ENCODE data around the gene BEAN1. TPM values are rescaled to one million over a fixed set of nuclear protein-coding genes. Genes with fewer than 3 reads are reported as not detected.

BEAN1 gene
- total and polyA plus RNA-seq, 5 donors from 2014 or later, result 0.07 to 0.17 TPM; not detected in 3

GRCh38 chr16:66508914-66509496 is 81.9 kb downstream of the BEAN1 start:
- no peaks in the 10 kb centered on the region for H3K36me3 Mint-ChIP-seq
- no peak overlapping the region for H3K4me3 Mint-ChIP-seq
- Histone ChIP-seq H3K9me3 (ENCODE audit: control insufficient read depth in 2 of 2, low read length in 2 of 2) (no peaks in the 10 kb centered on the region), H3K4me3 (ENCODE audit: low read depth, low read length) (no peak overlapping the region), H3K27me3 (ENCODE audit: control insufficient read depth, insufficient read depth, low read length) (no peaks in the 10 kb centered on the region), H3K27ac (ENCODE audit: insufficient read depth, low read length, poor library complexity, severe bottlenecking) (no peak overlapping the region), H3K36me3 (ENCODE audit: control insufficient read depth, insufficient read depth, low read length) (no peaks in the 10 kb centered on the region), H3K4me1 (ENCODE audit: control insufficient read depth, insufficient read depth, low read length, poor library complexity, severe bottlenecking) (no peaks in the 10 kb centered on the region)
- H3K27ac Mint-ChIP-seq, result peak overlapping the region in 1 of 3 donors; percentile 12
- ATAC-seq (ENCODE audit: low read depth in 2 of 2), result no peak
- H3K27me3 Mint-ChIP-seq, result no peaks in the 10 kb centered on the region
- DNase-seq, result no peak
- H3K9me3 Mint-ChIP-seq, result no peaks in the 10 kb centered on the region
- peaks cover 5 to 20% (median 10%) of the 10 kb centered on the region in 4 donors for H3K4me1 Mint-ChIP-seq

GRCh38 chr16:66509576-66509975 is 82.5 kb downstream of the BEAN1 start:
- Mint-ChIP-seq H3K36me3 (no peaks in the 10 kb centered on the region), H3K9me3 (no peaks in the 10 kb centered on the region), H3K27me3 (no peaks in the 10 kb centered on the region), H3K4me3 (no peak overlapping the region), H3K4me1 (peaks cover 5 to 17% (median 10%) of the 10 kb centered on the region in 4 donors), H3K27ac (peak overlapping the region in 1 of 3 donors; percentile 72)
- no peaks in the 10 kb centered on the region for H3K36me3 ChIP-seq (ENCODE audit: control insufficient read depth, insufficient read depth, low read length)
- no peaks in the 10 kb centered on the region for H3K27me3 ChIP-seq (ENCODE audit: control insufficient read depth, insufficient read depth, low read length)
- no peaks in the 10 kb centered on the region for H3K9me3 ChIP-seq (ENCODE audit: control insufficient read depth in 2 of 2, low read length in 2 of 2)
- no peak overlapping the region for H3K27ac ChIP-seq (ENCODE audit: insufficient read depth, low read length, poor library complexity, severe bottlenecking)
- no peak overlapping the region for H3K4me3 ChIP-seq (ENCODE audit: low read depth, low read length)
- no peaks in the 10 kb centered on the region for H3K4me1 ChIP-seq (ENCODE audit: control insufficient read depth, insufficient read depth, low read length, poor library complexity, severe bottlenecking)
- no peak for DNase-seq
- no peak for ATAC-seq (ENCODE audit: low read depth in 2 of 2)

GRCh38 chr16:66510298-66510697 is 83.2 kb downstream of the BEAN1 start:
- Histone ChIP-seq H3K36me3 (ENCODE audit: control insufficient read depth, insufficient read depth, low read length) (no peaks in the 10 kb centered on the region), H3K27me3 (ENCODE audit: control insufficient read depth, insufficient read depth, low read length) (no peaks in the 10 kb centered on the region), H3K4me1 (ENCODE audit: control insufficient read depth, insufficient read depth, low read length, poor library complexity, severe bottlenecking) (peaks cover 5% of the 10 kb centered on the region), H3K9me3 (ENCODE audit: control insufficient read depth in 2 of 2, low read length in 2 of 2) (no peaks in the 10 kb centered on the region), H3K27ac (ENCODE audit: insufficient read depth, low read length, poor library complexity, severe bottlenecking) (no peak overlapping the region), H3K4me3 (ENCODE audit: low read depth, low read length) (no peak overlapping the region)
- Mint-ChIP-seq H3K4me3 (no peak overlapping the region), H3K4me1 (peaks cover 0 to 22% (median 13%) of the 10 kb centered on the region in 4 donors), H3K9me3 (no peaks in the 10 kb centered on the region), H3K27me3 (no peaks in the 10 kb centered on the region), H3K27ac (peak overlapping the region in 1 of 3 donors; percentile 72), H3K36me3 (no peaks in the 10 kb centered on the region)
- DNase-seq (no peak), ATAC-seq (ENCODE audit: low read depth in 2 of 2) (no peak)

GRCh38 chr16:66510711-66511601 is 83.9 kb downstream of the BEAN1 start:
- Histone ChIP-seq H3K4me3 (ENCODE audit: low read depth, low read length) (no peak overlapping the region), H3K27ac (ENCODE audit: insufficient read depth, low read length, poor library complexity, severe bottlenecking) (no peak overlapping the region), H3K27me3 (ENCODE audit: control insufficient read depth, insufficient read depth, low read length) (no peaks in the 10 kb centered on the region), H3K9me3 (ENCODE audit: control insufficient read depth in 2 of 2, low read length in 2 of 2) (no peaks in the 10 kb centered on the region), H3K4me1 (ENCODE audit: control insufficient read depth, insufficient read depth, low read length, poor library complexity, severe bottlenecking) (peaks cover 11% of the 10 kb centered on the region), H3K36me3 (ENCODE audit: control insufficient read depth, insufficient read depth, low read length) (no peaks in the 10 kb centered on the region)
- Mint-ChIP-seq H3K4me1 (peaks cover 0 to 28% (median 15%) of the 10 kb centered on the region in 4 donors), H3K4me3 (peak overlapping the region in 1 of 4 donors; percentile 58), H3K27ac (peak overlapping the region in 1 of 3 donors; percentile 79), H3K36me3 (no peaks in the 10 kb centered on the region), H3K9me3 (no peaks in the 10 kb centered on the region), H3K27me3 (no peaks in the 10 kb centered on the region)
- ATAC-seq (ENCODE audit: low read depth in 2 of 2) (no peak), DNase-seq (no peak)

GRCh38 chr16:66511602-66512271 is 84.6 kb downstream of the BEAN1 start:
- peak overlapping the region; percentile 20 to 79 (median 66) for H3K27ac Mint-ChIP-seq
- no peaks in the 10 kb centered on the region for H3K36me3 Mint-ChIP-seq
- peak in 1 of 3 donors; percentile 24 for DNase-seq

GRCh38 chr16:66512272-66513110 is 85.4 kb downstream of the BEAN1 start:
- no peak for DNase-seq
- Histone ChIP-seq H3K4me1 (ENCODE audit: control insufficient read depth, insufficient read depth, low read length, poor library complexity, severe bottlenecking) (peaks cover 26% of the 10 kb centered on the region), H3K27ac (ENCODE audit: insufficient read depth, low read length, poor library complexity, severe bottlenecking) (no peak overlapping the region), H3K36me3 (ENCODE audit: control insufficient read depth, insufficient read depth, low read length) (no peaks in the 10 kb centered on the region), H3K9me3 (ENCODE audit: control insufficient read depth in 2 of 2, low read length in 2 of 2) (no peaks in the 10 kb centered on the region), H3K27me3 (ENCODE audit: control insufficient read depth, insufficient read depth, low read length) (no peaks in the 10 kb centered on the region), H3K4me3 (ENCODE audit: low read depth, low read length) (no peak overlapping the region)
- no peaks in the 10 kb centered on the region for H3K27me3 Mint-ChIP-seq
- H3K4me3 Mint-ChIP-seq, result no peak overlapping the region
- ATAC-seq (ENCODE audit: low read depth in 2 of 2), result no peak
- no peaks in the 10 kb centered on the region for H3K9me3 Mint-ChIP-seq
- peak overlapping the region; percentile 22 to 83 (median 79) for H3K27ac Mint-ChIP-seq
- H3K4me1 Mint-ChIP-seq, result peaks cover 0 to 44% (median 29%) of the 10 kb centered on the region in 4 donors
- H3K36me3 Mint-ChIP-seq, result no peaks in the 10 kb centered on the region

More at GRCh38 chr16:66511602-66512271, 84.6 kb downstream of the BEAN1 start:
- H3K9me3 ChIP-seq (ENCODE audit: control insufficient read depth in 2 of 2, low read length in 2 of 2), result no peaks in the 10 kb centered on the region
- H3K27me3 ChIP-seq (ENCODE audit: control insufficient read depth, insufficient read depth, low read length), result no peaks in the 10 kb centered on the region
- no peaks in the 10 kb centered on the region for H3K9me3 Mint-ChIP-seq
- no peak overlapping the region for H3K27ac ChIP-seq (ENCODE audit: insufficient read depth, low read length, poor library complexity, severe bottlenecking)
- no peaks in the 10 kb centered on the region for H3K36me3 ChIP-seq (ENCODE audit: control insufficient read depth, insufficient read depth, low read length)
- H3K27me3 Mint-ChIP-seq, result no peaks in the 10 kb centered on the region
- peaks cover 19% of the 10 kb centered on the region for H3K4me1 ChIP-seq (ENCODE audit: control insufficient read depth, insufficient read depth, low read length, poor library complexity, severe bottlenecking)
- no peak for ATAC-seq (ENCODE audit: low read depth in 2 of 2)
- H3K4me1 Mint-ChIP-seq, result peaks cover 0 to 36% (median 22%) of the 10 kb centered on the region in 4 donors
- no peak overlapping the region for H3K4me3 ChIP-seq (ENCODE audit: low read depth, low read length)
- H3K4me3 Mint-ChIP-seq, result peak overlapping the region in 1 of 4 donors; percentile 58

- H3K27ac ChIP-seq (ENCODE audit: insufficient read depth, low read length, poor library complexity, severe bottlenecking), result no peak overlapping the region
- H3K27me3 ChIP-seq (ENCODE audit: control insufficient read depth, insufficient read depth, low read length), result no peaks in the 10 kb centered on the region
- H3K9me3 Mint-ChIP-seq, result no peaks in the 10 kb centered on the region
- H3K27ac Mint-ChIP-seq, result peak overlapping the region in 2 of 3 donors; percentile 22 to 83
- H3K36me3 ChIP-seq (ENCODE audit: control insufficient read depth, insufficient read depth, low read length), result no peaks in the 10 kb centered on the region
- DNase-seq (no peak), ATAC-seq (ENCODE audit: low read depth in 2 of 2) (no peak)
- peaks cover 0 to 50% (median 30%) of the 10 kb centered on the region in 4 donors for H3K4me1 Mint-ChIP-seq
- no peak overlapping the region for H3K4me3 ChIP-seq (ENCODE audit: low read depth, low read length)
- H3K4me3 Mint-ChIP-seq, result no peak overlapping the region
- no peaks in the 10 kb centered on the region for H3K36me3 Mint-ChIP-seq
- no peaks in the 10 kb centered on the region for H3K9me3 ChIP-seq (ENCODE audit: control insufficient read depth in 2 of 2, low read length in 2 of 2)
- peaks cover 29% of the 10 kb centered on the region for H3K4me1 ChIP-seq (ENCODE audit: control insufficient read depth, insufficient read depth, low read length, poor library complexity, severe bottlenecking)
- no peaks in the 10 kb centered on the region for H3K27me3 Mint-ChIP-seq
Observed at GRCh38 chr16:66513111-66513723, 86.1 kb downstream of the BEAN1 start.
